Ishikawa (cell line): Measurements from ENCODE around the gene METTL23.

ENCODE experiments used
- CEBPB ChIP-seq: IDR thresholded peaks from 2 replicates; pipeline ENCODE4 v1.6.1; 2012
- CREB1 ChIP-seq: IDR thresholded peaks from 2 replicates; pipeline ENCODE4 v1.6.1; 2012; ENCODE audit warnings: low read depth
- EP300 ChIP-seq: IDR thresholded peaks from 2 replicates; pipeline ENCODE4 v1.6.1; 2012; ENCODE audit warnings: borderline replicate concordance
- FOXM1 ChIP-seq: IDR thresholded peaks from 2 replicates; pipeline ENCODE4 v1.6.1; 2012; ENCODE audit warnings: low read depth, borderline replicate concordance
- MAX ChIP-seq: IDR thresholded peaks from 2 replicates; pipeline ENCODE4 v1.6.1; 2012
- NFIC ChIP-seq: IDR thresholded peaks from 2 replicates; pipeline ENCODE4 v1.6.1; 2012
- RAD21 ChIP-seq: IDR thresholded peaks from 2 replicates; pipeline ENCODE4 v1.6.1; 2012; ENCODE audit warnings: low read depth
- REST ChIP-seq: IDR thresholded peaks from 2 replicates; pipeline ENCODE4 v1.6.1; 2012; ENCODE audit warnings: low read depth, mild to moderate bottlenecking
- TAF1 ChIP-seq: IDR thresholded peaks from 2 replicates; pipeline ENCODE4 v1.6.1; 2012; ENCODE audit warnings: low read depth, mild to moderate bottlenecking
- TCF12 ChIP-seq: IDR thresholded peaks from 2 replicates; pipeline ENCODE4 v1.6.1; 2012; ENCODE audit warnings: low read depth
- TEAD4 ChIP-seq: IDR thresholded peaks from 2 replicates; pipeline ENCODE4 v1.6.1; 2012
- USF1 ChIP-seq: IDR thresholded peaks from 2 replicates; pipeline ENCODE4 v1.6.1; 2012
- YY1 ChIP-seq: IDR thresholded peaks from 2 replicates; pipeline ENCODE4 v1.6.1; 2012; ENCODE audit warnings: low read depth

- TF ChIP-seq CREB1 (no peak), MAX (no peak; the same call in 1 of the 2 replicates), CEBPB (no peak), YY1 (no peak), TAF1 (no peak), TCF12 (peak; percentile 32; the same call in 1 of the 2 replicates), REST (no peak), RAD21 (no peak), FOXM1 (no peak), USF1 (no peak), EP300 (peak; percentile 19; the same call in 1 of the 2 replicates), TEAD4 (0 out of 2 replicates have a peak, but pooled peaks have one; percentile 13), NFIC (no peak)
These were observed 17.3 kb upstream of the METTL23 start for GRCh38 chr17:76709077-76709950.
